Common myeloid progenitor, CD34-positive (primary cell): Measurements from ENCODE around the gene PGAM2.

Experiments
- CTCF ChIA-PET: fragments of 350-600 bp; sonication (Branson Sonifier 250); formaldehyde crosslinking; loops from one replicate; lab custom pipeline; 2021; ENCODE audit warnings: antibody characterized with exemption; lab: Charles Lee
- POLR2A ChIA-PET: fragments of 350-600 bp; sonication (Branson Sonifier 250); formaldehyde crosslinking; loops from one replicate; lab custom pipeline; 2021; ENCODE audit warnings: antibody characterized with exemption; lab: Charles Lee
- DNase-seq, 3 donors: peaks; one replicate each; pipeline versions ENCODE4 v3.0.0 to v3.0.0-alpha.2; 2013
- H3K27ac ChIP-seq, 2 experiments: 1 replicate in 1 of 2; 2 replicates in 1 of 2; pipeline ENCODE4 v1.7.0; 2013; ENCODE audit warnings: inconsistent platforms in 2 of 2, low read length in 2 of 2, mild to moderate bottlenecking in 2 of 2, low read depth in 1 of 2, moderate library complexity in 1 of 2; ENCODE audit not compliant: severe bottlenecking in 2 of 2, insufficient read depth in 1 of 2, poor library complexity in 1 of 2
- H3K27me3 ChIP-seq, 5 experiments: replicated peaks in 2 of 5; 1 replicate in 3 of 5; 2 replicates in 2 of 5; pipeline versions ENCODE4 v1.6.1 to v1.7.0; 2013; ENCODE audit warnings: low read length in 4 of 5, mild to moderate bottlenecking in 2 of 5, moderate library complexity in 2 of 5, inconsistent platforms in 1 of 5; ENCODE audit not compliant: insufficient read depth in 5 of 5, control insufficient read depth in 4 of 5
- H3K36me3 ChIP-seq, 4 experiments: 1 replicate in 2 of 4; 2 replicates in 2 of 4; pipeline versions ENCODE4 v1.6.1 to v1.7.0; 2013; ENCODE audit warnings: low read length in 3 of 4, control low read depth in 1 of 4, mild to moderate bottlenecking in 1 of 4; ENCODE audit not compliant: control insufficient read depth in 4 of 4, insufficient read depth in 4 of 4
- H3K4me1 ChIP-seq, 4 experiments: 1 replicate in 3 of 4; 2 replicates in 1 of 4; pipeline versions ENCODE4 v1.6.1 to v1.7.1; 2013; ENCODE audit warnings: low read length in 3 of 4, mild to moderate bottlenecking in 3 of 4, control low read depth in 1 of 4, inconsistent platforms in 1 of 4, moderate library complexity in 1 of 4; ENCODE audit not compliant: control insufficient read depth in 4 of 4, insufficient read depth in 4 of 4; ENCODE audit errors: control extremely low read depth in 1 of 4
- H3K4me3 ChIP-seq, 7 experiments: 1 replicate in 4 of 7; 2 replicates in 3 of 7; pipeline versions ENCODE4 v1.5.1 to v1.7.0; 2013; ENCODE audit warnings: mild to moderate bottlenecking in 7 of 7, low read length in 6 of 7, moderate library complexity in 6 of 7, inconsistent platforms in 2 of 7, low read depth in 2 of 7, control low read depth in 1 of 7; ENCODE audit not compliant: insufficient read depth in 4 of 7, control insufficient read depth in 1 of 7; ENCODE audit errors: extremely low read depth in 1 of 7
- H3K9me3 ChIP-seq, 5 experiments: 1 replicate in 4 of 5; 2 replicates in 1 of 5; pipeline versions ENCODE4 v1.6.1 to v1.7.1; 2013; ENCODE audit warnings: low read length in 4 of 5, mild to moderate bottlenecking in 2 of 5, inconsistent platforms in 1 of 5, low read depth in 1 of 5, moderate library complexity in 1 of 5; ENCODE audit not compliant: control insufficient read depth in 4 of 5, insufficient read depth in 2 of 5; ENCODE audit errors: control extremely low read depth in 1 of 5
- WGBS: methylation state at CpG from one replicate; pipeline ENCODE4 v1.1.5; 2013; ENCODE audit not compliant: insufficient coverage; 5-methylcytosine and 5-hydroxymethylcytosine counted together

PGAM2 gene

GRCh38 chr7:44106311-44107065 lies 41.1 kb upstream of the PGAM2 start:
- Histone ChIP-seq H3K4me1 (peaks cover 0 to 28% (median 17%) of the 10 kb centered on the region in 4 experiments), H3K4me3 (no peak overlapping the region), H3K36me3 (peaks cover 0 to 33% (median 6%) of the 10 kb centered on the region in 4 experiments), H3K27ac (no peak overlapping the region), H3K27me3 (no peaks in the 10 kb centered on the region), H3K9me3 (no peaks in the 10 kb centered on the region)
- 91% methylated on average over 9 of the region's 10 CpGs for WGBS
- POLR2A ChIA-PET, result no interaction called here
- CTCF ChIA-PET, result interaction anchor here (1.2 to 1.6 kb wide), 2 partner anchors 9 to 26 kb away, joined by 3 to 4 read pairs; no protein-coding TSS in a partner anchor
- no peak for DNase-seq

- H3K36me3 ChIP-seq, result peaks cover 0 to 27% (median 3%) of the 10 kb centered on the region in 4 experiments
- H3K9me3 ChIP-seq, result no peaks in the 10 kb centered on the region
- DNase-seq, result no peak
- ChIA-PET POLR2A (no interaction called here), CTCF (interaction anchor here (1.0 to 1.6 kb wide), 2 partner anchors 8 to 35 kb away, joined by 3 to 4 read pairs; partner anchors contain the start of gene MYL7)
- no peaks in the 10 kb centered on the region for H3K27me3 ChIP-seq
- peaks cover 0 to 28% (median 17%) of the 10 kb centered on the region in 4 experiments for H3K4me1 ChIP-seq
- H3K27ac ChIP-seq, result no peak overlapping the region
- 86% methylated on average over 1 of the region's 2 CpGs for WGBS
- peak overlapping the region in 1 of 7 experiments; percentile 62 for H3K4me3 ChIP-seq
These were observed 40.5 kb upstream of the PGAM2 start for GRCh38 chr7:44105832-44106231.

- CTCF ChIA-PET, result interaction anchor here (0.8 to 1.6 kb wide), 4 partner anchors 8 to 36 kb away, joined by 3 to 4 read pairs (median 4); partner anchors contain the start of genes MYL7 and POLD2
- no peaks in the 10 kb centered on the region for H3K27me3 ChIP-seq
- POLR2A ChIA-PET, result no interaction called here
- peak in 1 of 3 donors; percentile 23 for DNase-seq
- peaks cover 0 to 20% (median 1%) of the 10 kb centered on the region in 4 experiments for H3K36me3 ChIP-seq
- H3K4me1 ChIP-seq, result peaks cover 0 to 30% (median 17%) of the 10 kb centered on the region in 4 experiments
- WGBS, result 46% methylated on average over 25 of the region's 28 CpGs
- H3K4me3 ChIP-seq, result peak overlapping the region in 6 of 7 experiments; percentile 1 to 76 (median 59)
- no peaks in the 10 kb centered on the region for H3K9me3 ChIP-seq
- H3K27ac ChIP-seq, result no peak overlapping the region
These were observed 39.7 kb upstream of the PGAM2 start for GRCh38 chr7:44104860-44105771.

GRCh38 chr7:44103923-44104859 lies 38.8 kb upstream of the PGAM2 start, which contains the start of gene AEBP1:
Gene AEBP1 (plus strand): TSS chr7:44104345. CDS start chr7:44104666, 321 bp downstream.
- peak within 1 kb of the TSS in 6 of 7 experiments; percentile 49 to 76 (median 59) for H3K4me3 ChIP-seq
- peak; percentile 36 to 60 (median 51) for DNase-seq
- peaks cover 0 to 13% (median 0%) of the 10 kb centered on the region in 4 experiments for H3K36me3 ChIP-seq
- 0% methylated on average over 29 of the region's 87 CpGs for WGBS
- H3K9me3 ChIP-seq, result no peaks in the 10 kb centered on the region
- CTCF ChIA-PET, result interaction anchor here (0.8 to 1.4 kb wide), 2 partner anchors 19 to 30 kb away, joined by 3 to 4 read pairs; partner anchors contain the start of gene POLD2
- H3K4me1 ChIP-seq, result peaks cover 3 to 30% (median 18%) of the 10 kb centered on the region in 4 experiments
- no peaks in the 10 kb centered on the region for H3K27me3 ChIP-seq
- POLR2A ChIA-PET, result no interaction called here
- no peak within 1 kb of the TSS for H3K27ac ChIP-seq

GRCh38 chr7:44103566-44103922 lies 38.2 kb upstream of the PGAM2 start:
- H3K27ac ChIP-seq, result no peak overlapping the region
- 73% methylated on average over 7 of the region's 8 CpGs for WGBS
- H3K9me3 ChIP-seq, result no peaks in the 10 kb centered on the region
- CTCF ChIA-PET, result no interaction called here
- peaks cover 0 to 7% (median 0%) of the 10 kb centered on the region in 4 experiments for H3K36me3 ChIP-seq
- no peak for DNase-seq
- H3K27me3 ChIP-seq, result no peaks in the 10 kb centered on the region
- POLR2A ChIA-PET, result no interaction called here
- H3K4me3 ChIP-seq, result peak overlapping the region in 5 of 7 experiments; percentile 1 to 70 (median 54)
- peaks cover 3 to 30% (median 18%) of the 10 kb centered on the region in 4 experiments for H3K4me1 ChIP-seq
